Tibial nerve (tissue), 4 donors: ENCODE data around the gene ASMTL. TPM values are rescaled to one million over a fixed set of nuclear protein-coding genes. Genes with fewer than 3 reads are reported as not detected.

Experiments used
- DNase-seq, 2 donors: peaks; one replicate each; pipeline ENCODE4 v3.0.0-alpha.2; 2019; ENCODE audit warnings: low spot score in 2 of 2
- H3K27ac ChIP-seq, 4 donors: fragments of 200-600 bp; sonication (generic) in 3 of 4; one replicate each; pipeline ENCODE4 v1.5.1; 2017 to 2019; ENCODE audit warnings: mild to moderate bottlenecking in 1 of 4
- H3K27me3 ChIP-seq, 2 donors: fragments of 200-600 bp; sonication (generic) in 1 of 2; one replicate each; pipeline versions ENCODE4 v1.5.1 to v1.6.0; 2017 to 2019
- H3K36me3 ChIP-seq, 3 donors: fragments of 200-600 bp; sonication (generic); one replicate each; pipeline ENCODE4 v1.5.1; 2018 to 2019
- H3K4me1 ChIP-seq, 4 donors: fragments of 200-600 bp; sonication (generic) in 3 of 4; one replicate each; pipeline ENCODE4 v1.5.1; 2017 to 2019
- H3K4me3 ChIP-seq, 4 donors: fragments of 200-600 bp; sonication (generic) in 3 of 4; one replicate each; pipeline ENCODE4 v1.5.1; 2017 to 2019; ENCODE audit warnings: mild to moderate bottlenecking in 1 of 4, moderate library complexity in 1 of 4
- H3K9me3 ChIP-seq, 4 donors: fragments of 200-600 bp; sonication (generic) in 3 of 4; one replicate each; pipeline ENCODE4 v1.5.1; 2017 to 2019
- EP300 ChIP-seq, 2 donors: sonication (generic); formaldehyde crosslinking; IDR thresholded peaks; one replicate each; pipeline ENCODE4 v1.6.1; 2017; ENCODE audit warnings: antibody characterized with exemption in 2 of 2, mild to moderate bottlenecking in 1 of 2
- POLR2A ChIP-seq, 2 donors: fragments of 450-650 bp; IDR thresholded peaks; one replicate each; pipeline ENCODE4 v1.6.1; 2017; ENCODE audit warnings: antibody characterized with exemption in 2 of 2, mild to moderate bottlenecking in 2 of 2, moderate library complexity in 2 of 2
- WGBS, 2 donors: methylation state at CpG; one replicate each; pipeline ENCODE4 v1.1.5; 2018; 5-methylcytosine and 5-hydroxymethylcytosine counted together
- total RNA-seq, 4 donors: library from RNA; depleted of rRNA; stranded (reverse); fragments of >200 nt; gene quantifications; one replicate each; pipeline ENCODE4 v1.1.0, GENCODE V29; 2016
- TF ChIP-seq, protein P1 (sequence below), 5 experiments: fragments of 200-600 bp in 3 of 5; fragments of 450-650 bp in 2 of 5; sonication (generic) in 3 of 5; IDR thresholded peaks; one replicate each; pipeline ENCODE4 v1.5.1; 2016 to 2019; ENCODE audit warnings: antibody characterized with exemption in 5 of 5, mild to moderate bottlenecking in 3 of 5, moderate library complexity in 2 of 5

ASMTL gene
- total RNA-seq, 4 donors from 2014 or later, result 25.1 to 47.2 (median 43.3) TPM

DNA sequence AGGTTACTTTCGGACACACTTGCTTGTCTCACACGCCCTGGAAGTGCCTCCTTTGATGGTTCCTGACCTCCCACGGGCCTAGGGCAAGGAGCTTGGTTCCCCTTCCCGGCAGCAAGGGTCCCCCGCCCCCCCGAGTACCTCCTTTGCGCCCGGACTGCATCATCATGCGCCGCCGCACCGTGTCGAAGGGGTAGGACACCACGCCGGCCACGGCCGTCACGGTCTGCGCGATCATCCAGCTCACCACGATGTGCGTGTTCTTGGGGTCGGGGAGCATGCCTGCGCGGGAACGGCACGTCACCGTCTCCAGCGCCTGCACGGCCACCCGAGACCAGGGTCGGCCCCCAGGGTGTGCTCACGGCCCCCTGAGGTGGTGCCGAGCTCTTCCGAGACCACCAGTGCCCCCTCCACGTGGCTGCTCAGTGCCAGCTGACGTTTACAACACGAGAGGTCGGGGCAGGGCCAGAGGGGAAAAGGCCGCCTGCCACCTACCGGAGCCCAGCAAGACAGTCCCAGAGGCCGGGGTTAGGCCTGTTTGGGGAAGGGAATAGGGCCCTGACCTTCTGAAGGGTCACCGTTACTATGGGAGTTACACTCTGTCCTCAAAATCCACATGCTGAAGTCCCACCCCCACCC, 65.5 kb downstream of the ASMTL start:
- no peak overlapping the region for H3K27ac ChIP-seq
- H3K27me3 ChIP-seq, result no peaks in the 10 kb centered on the region
- peaks cover 0 to 84% (median 38%) of the 10 kb centered on the region in 3 donors for H3K36me3 ChIP-seq
- 96 to 97% methylated on average over 34 to 42 of the region's 43 CpGs for WGBS, 2 donors
- DNase-seq, result no peak
- TF ChIP-seq EP300 (IDR thresholded peaks at IDR 0.05), result no peak
- TF ChIP-seq, protein P1, sequence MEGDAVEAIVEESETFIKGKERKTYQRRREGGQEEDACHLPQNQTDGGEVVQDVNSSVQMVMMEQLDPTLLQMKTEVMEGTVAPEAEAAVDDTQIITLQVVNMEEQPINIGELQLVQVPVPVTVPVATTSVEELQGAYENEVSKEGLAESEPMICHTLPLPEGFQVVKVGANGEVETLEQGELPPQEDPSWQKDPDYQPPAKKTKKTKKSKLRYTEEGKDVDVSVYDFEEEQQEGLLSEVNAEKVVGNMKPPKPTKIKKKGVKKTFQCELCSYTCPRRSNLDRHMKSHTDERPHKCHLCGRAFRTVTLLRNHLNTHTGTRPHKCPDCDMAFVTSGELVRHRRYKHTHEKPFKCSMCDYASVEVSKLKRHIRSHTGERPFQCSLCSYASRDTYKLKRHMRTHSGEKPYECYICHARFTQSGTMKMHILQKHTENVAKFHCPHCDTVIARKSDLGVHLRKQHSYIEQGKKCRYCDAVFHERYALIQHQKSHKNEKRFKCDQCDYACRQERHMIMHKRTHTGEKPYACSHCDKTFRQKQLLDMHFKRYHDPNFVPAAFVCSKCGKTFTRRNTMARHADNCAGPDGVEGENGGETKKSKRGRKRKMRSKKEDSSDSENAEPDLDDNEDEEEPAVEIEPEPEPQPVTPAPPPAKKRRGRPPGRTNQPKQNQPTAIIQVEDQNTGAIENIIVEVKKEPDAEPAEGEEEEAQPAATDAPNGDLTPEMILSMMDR (IDR thresholded peaks at IDR 0.05), result no peak
- TF ChIP-seq POLR2A (IDR thresholded peaks at IDR 0.05), result no peak
- H3K9me3 ChIP-seq, result peaks cover 0 to 15% (median 0%) of the 10 kb centered on the region in 4 donors
- H3K4me3 ChIP-seq, result no peak overlapping the region
- peaks cover 0 to 37% (median 14%) of the 10 kb centered on the region in 4 donors for H3K4me1 ChIP-seq

DNA sequence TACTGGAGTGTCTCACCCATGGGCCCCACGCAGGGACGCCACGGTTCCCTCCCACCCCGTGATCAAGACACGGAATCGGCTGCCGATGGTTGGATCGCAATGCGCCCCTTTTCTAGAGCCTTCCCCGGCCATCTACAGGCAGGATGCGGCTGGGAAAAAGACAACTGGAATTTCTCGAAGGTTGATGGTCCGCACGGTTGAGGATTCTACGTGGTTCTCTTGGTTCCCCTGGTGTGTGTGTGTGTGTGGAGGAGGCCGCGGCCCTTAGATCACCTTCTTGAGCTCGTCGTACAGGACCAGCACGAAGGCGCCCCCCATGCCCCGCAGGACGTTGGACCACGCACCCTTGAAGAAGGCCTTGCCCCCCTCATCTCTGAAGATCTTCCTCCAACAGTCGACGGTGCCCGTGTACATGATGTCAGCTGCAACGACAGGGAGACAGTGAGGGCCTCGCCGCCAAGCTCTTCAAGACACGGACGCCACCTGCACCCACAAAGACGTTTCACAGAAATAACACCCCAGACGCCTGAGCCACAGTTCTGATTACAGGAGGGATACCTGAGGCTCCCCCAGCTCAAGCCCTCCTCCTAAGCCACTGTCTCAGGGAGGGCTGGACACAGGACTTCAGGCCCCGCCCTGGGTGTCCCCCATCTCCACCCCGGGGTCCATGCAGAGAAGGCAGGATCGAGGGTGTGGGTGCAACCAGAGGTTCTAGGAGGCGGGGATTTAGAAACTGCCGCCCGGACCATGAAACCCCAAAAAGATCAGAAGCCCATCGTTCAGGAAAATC, 66.2 kb downstream of the ASMTL start:
- Histone ChIP-seq H3K4me3 (no peak overlapping the region), H3K4me1 (peaks cover 0 to 37% (median 14%) of the 10 kb centered on the region in 4 donors), H3K27me3 (no peaks in the 10 kb centered on the region), H3K27ac (no peak overlapping the region), H3K36me3 (peaks cover 0 to 89% (median 38%) of the 10 kb centered on the region in 3 donors), H3K9me3 (peaks cover 0 to 15% (median 0%) of the 10 kb centered on the region in 4 donors)
- TF ChIP-seq POLR2A (IDR thresholded peaks at IDR 0.05) (no peak), EP300 (IDR thresholded peaks at IDR 0.05) (no peak)
- TF ChIP-seq, protein P1 (IDR thresholded peaks at IDR 0.05), result no peak
- DNase-seq, result no peak
- 95 to 97% methylated on average over 33 to 41 of the region's 41 CpGs for WGBS, 2 donors

DNA sequence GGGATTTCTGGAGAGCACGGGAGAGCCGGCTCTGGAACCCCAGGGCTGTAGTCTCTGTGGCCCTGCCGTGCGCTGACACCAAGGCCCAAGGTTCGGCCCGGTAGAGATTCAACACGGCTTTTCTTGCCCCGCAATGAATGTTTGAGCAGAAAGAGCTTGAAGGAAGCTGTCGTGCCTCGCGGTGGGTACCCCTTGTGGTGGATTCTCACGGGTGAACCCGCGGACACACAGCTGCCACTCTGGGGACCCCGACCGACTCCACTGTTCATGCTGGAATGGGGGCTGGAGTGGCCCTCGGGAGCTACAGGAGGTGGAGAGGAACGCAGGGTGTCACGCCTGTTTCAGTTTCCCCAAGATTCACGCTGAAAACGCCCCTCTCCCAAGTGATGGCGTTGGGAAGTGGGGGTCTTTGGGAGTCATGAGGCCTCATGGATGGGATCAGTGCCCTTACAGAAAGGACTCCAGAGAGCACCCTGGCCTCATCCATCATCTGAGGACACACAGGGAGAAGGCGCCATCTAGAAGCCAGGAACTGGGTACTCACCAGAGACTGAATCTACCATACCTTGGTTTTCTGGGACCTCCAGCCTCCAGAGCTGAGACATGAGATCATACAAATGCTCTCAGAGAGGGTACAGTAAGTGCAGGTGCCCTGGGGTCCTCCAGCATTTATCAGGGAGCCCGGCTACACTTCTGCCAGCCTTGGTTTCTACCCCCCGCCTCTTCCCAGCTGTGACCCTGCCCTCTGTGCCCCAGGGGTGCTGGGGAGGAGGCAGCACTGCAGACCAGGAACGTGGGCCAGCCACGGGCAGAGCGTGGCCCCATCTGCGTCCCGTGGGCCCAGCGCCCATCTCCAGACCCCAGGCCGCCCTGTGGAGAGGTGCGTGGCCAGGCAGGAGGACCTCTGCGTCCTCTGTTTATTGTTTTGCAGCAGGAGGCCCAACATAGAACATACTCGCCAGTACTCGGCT, 67.2 kb downstream of the ASMTL start:
- no peak for DNase-seq
- peaks cover 0 to 87% (median 38%) of the 10 kb centered on the region in 3 donors for H3K36me3 ChIP-seq
- no peak overlapping the region for H3K4me3 ChIP-seq
- peaks cover 0 to 15% (median 0%) of the 10 kb centered on the region in 4 donors for H3K9me3 ChIP-seq
- H3K4me1 ChIP-seq, result peaks cover 0 to 30% (median 9%) of the 10 kb centered on the region in 4 donors
- TF ChIP-seq POLR2A (IDR thresholded peaks at IDR 0.05) (no peak), EP300 (IDR thresholded peaks at IDR 0.05) (no peak)
- TF ChIP-seq, protein P1 (IDR thresholded peaks at IDR 0.05), result no peak
- 91 to 94% methylated on average over 32 to 36 of the region's 36 CpGs for WGBS, 2 donors
- no peaks in the 10 kb centered on the region for H3K27me3 ChIP-seq
- H3K27ac ChIP-seq, result no peak overlapping the region

DNA sequence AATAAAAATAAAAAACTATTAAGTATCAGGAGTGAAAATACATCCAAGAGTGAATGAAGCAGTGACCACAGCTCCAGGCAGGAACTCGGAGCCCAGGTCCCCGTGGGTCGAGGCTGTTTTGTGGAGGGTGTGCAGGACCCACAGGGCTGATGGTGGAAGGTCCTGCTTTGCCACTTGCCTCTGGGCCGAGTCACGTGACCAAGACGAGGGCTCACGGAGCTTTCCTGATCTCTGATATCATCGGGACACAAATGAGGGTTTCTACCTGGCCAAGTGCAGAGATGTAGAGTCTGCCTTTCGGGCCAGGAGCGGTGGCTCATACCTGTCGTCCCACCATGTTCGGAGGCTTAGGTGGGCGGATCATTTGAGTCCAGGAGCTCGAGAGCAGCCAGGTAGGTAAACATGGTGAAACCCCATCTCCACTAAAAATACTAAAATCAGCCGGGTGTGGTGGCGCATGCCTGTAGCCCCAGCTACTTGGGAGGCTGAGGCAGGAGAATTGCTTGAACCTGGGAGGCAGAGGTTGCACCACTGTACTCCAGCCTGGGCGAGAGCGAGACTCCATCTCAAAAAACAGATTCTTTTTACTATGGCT, 68.0 kb downstream of the ASMTL start:
- H3K9me3 ChIP-seq, result peaks cover 0 to 15% (median 0%) of the 10 kb centered on the region in 4 donors
- DNase-seq, result no peak
- 90 to 94% methylated on average over 18 of the region's 18 CpGs for WGBS, 2 donors
- H3K27ac ChIP-seq, result no peak overlapping the region
- TF ChIP-seq, protein P1 (IDR thresholded peaks at IDR 0.05), result no peak
- no peak for TF ChIP-seq POLR2A (IDR thresholded peaks at IDR 0.05)
- no peak for TF ChIP-seq EP300 (IDR thresholded peaks at IDR 0.05)
- H3K27me3 ChIP-seq, result no peaks in the 10 kb centered on the region
- H3K4me3 ChIP-seq, result no peak overlapping the region
- H3K36me3 ChIP-seq, result peaks cover 0 to 79% (median 38%) of the 10 kb centered on the region in 3 donors
- peaks cover 0 to 22% (median 3%) of the 10 kb centered on the region in 4 donors for H3K4me1 ChIP-seq
